ENCODE data around the gene COL6A3.

Gene COL6A3

GRCh38 chr2:237297421-237298150, 116.4 kb downstream of the COL6A3 start:
- DNase-seq = no peak

DNA sequence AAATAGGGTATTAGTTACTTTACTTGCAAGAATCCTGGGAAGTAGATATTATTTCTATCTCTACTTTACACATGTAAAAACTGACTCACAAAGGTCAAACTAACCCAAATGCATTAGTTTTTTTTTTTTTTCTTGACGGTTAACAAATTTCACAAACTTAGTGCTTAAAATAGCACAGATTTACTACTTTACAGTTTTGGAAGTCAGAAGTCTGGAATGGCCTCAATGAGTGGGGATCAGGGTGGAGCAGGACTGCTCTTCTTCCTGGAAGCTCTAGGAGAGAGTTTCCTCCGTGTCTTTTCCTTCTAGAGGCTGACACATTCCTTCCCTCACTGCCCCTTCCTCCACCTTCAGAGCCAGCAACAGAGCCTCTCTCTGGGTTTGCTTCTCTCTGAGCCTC, 117.2 kb downstream of the COL6A3 start:
- no peak for DNase-seq

- no peak for DNase-seq
Measured at GRCh38 chr2:237295889-237296480, 118.0 kb downstream of the COL6A3 start.

DNA sequence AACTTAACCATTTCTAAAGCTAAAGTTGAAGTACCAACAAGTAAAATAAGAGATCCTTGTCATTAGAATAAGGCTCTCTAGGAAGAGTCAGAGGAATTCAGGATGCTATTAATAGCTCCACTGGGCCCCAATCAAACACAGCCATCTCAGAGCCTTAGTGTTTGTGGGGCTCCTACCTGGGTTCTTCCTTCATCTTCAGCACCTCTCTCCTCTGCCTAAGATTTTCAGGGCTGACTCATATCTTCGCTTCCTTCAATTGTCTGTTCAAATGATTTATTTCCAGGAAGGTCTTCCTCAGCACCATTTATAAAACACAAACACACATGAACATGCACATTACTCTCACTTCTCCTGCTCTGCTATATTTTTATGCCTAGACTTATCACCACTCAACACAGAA, 119.5 kb downstream of the COL6A3 start:
- no peak for DNase-seq

DNA sequence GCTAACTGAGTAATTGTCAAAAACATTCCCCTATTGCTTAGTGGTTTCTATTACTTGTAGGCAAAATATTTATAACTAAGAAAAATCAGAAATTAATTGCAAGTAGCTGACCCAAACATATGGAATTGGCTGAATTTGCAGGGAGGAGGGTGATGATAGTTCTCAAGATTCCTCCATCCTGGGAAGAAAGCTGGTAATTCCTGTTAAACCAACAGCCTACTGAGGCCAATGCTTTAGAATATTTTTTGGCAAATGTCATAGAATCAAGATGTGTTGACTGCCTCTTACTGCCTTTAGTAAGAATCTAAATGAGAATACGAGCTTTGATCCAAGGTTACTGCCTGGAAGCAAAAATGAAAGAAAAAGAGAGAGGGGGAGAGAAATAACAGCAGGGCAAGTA, 120.0 kb downstream of the COL6A3 start:
- no peak for DNase-seq

DNA sequence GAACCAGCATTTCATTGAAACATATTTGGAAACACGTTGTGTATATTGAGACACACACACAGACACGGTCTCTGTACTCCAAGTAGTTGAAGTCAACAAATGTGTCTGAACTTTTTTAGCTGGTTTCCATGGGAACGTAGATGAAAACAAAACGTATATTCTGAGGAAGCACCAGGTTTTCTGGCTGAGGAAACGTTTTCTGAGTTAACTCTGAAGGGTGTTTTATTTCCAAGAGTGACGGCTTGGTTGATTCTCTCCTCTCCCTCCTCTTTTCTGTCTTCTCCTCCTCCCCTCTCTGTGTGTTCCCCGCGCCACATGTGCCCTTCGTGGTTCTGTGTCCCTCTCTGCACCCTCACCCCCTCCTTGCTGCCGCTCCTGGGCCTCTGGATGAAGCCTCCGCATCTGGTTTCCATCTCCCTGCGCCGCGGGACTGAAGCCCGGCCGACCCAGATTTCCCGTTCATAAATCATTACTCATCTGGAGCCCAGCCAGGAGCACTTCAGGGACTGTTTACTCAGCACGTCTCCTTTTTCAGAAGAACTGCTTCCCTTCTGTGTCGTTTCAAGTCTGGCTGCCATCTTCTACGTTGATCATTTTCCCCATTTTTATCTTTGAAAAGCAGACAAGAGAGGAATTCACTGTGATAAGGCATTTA, 122.7 kb downstream of the COL6A3 start:
- peak in 21 of 51 donors; percentile 8 to 75 (median 23) for DNase-seq

- DNase-seq = no peak
Measured at GRCh38 chr2:237290261-237290660, 123.7 kb downstream of the COL6A3 start.

GRCh38 chr2:237289139-237289538, 124.8 kb downstream of the COL6A3 start:
- DNase-seq = no peak

- DNase-seq = no peak
Measured at GRCh38 chr2:237287872-237288271, 126.1 kb downstream of the COL6A3 start.

DNA sequence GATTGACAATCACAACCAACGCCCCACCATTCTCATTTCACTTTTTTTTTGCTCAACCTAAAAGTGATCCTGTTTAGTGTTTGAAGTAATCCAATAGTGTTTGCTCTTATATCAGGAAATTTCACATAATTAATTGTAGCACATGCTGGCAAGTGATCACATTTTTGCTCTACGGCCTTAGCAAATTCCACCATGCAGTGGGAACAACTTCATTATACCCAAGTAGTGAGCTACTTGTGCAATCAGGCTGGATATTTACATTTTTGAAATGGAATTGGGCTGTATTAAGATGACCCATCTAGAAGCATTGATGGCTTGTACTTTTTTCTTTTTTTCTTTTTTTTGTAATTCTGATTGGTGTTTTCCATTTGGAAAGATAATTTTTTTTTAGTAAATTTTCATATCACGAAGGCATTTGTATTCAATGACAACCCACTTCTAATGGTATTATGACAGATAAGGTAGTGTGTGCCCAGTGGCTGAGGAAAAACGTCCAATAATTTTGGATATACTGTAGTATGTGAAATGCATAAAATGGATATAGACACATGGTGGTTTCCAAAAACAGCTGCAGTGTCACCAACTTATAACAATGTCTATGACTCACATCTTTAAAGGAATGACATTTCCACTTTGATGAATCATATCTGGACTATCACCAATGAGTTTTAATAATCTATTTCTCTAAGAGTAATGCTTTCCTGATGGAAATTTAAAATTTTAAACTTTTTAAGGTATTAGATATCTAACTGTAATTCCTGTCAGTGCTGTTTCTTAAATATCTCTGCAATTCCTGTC, 130.6 kb downstream of the COL6A3 start:
- DNase-seq = no peak

DNA sequence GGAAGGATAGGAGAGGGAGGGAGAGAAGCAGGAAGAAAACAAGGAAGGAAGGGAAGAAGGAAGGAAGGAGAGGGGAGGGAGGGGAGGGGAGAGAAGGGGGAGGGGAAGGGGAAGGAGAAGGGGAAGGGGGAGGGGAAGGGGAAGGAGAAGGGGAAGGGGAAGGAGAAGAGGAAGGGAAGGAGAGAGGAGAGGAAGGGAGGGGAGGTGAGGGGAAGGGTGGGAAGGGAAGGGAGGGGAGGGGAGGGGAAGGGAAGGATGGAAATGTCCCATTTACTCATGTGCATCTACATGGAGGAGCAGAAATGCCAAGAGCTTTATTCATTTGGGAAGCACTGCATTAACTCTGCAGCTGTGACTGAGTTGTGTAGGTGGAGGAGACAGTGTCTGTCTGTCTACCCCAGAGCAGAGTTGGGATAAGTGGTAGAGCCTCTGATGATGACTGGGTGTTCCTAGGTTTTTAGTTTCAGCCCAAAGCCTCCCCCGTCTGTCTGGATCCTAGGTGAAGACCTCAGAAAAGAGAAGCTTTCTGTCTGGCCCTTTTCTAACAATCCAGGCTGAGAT, 131.3 kb downstream of the COL6A3 start:
- no peak for DNase-seq

- DNase-seq = no peak
Measured at GRCh38 chr2:237281836-237282306, 132.1 kb downstream of the COL6A3 start.

GRCh38 chr2:237280939-237281338, 133.0 kb downstream of the COL6A3 start:
- DNase-seq = no peak

DNA sequence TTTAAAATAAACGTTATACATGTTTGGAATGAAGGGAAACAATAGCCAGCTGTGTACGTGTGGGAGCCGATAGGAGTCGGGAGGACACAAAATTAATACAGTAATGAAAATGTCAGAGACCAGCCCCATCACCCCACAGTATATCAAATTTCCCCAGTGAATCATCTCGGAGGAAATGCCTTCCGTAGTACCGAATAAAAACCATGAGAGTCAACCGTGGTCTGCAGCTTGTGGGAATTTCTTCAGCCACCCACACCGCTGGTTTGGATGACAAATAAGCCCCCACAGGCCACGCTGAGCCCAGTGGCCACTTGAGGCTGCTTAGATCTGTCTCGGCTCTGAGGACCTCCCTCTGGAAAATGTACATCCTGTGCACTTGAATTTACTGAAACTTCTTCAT, 133.7 kb downstream of the COL6A3 start:
- no peak for DNase-seq

DNA sequence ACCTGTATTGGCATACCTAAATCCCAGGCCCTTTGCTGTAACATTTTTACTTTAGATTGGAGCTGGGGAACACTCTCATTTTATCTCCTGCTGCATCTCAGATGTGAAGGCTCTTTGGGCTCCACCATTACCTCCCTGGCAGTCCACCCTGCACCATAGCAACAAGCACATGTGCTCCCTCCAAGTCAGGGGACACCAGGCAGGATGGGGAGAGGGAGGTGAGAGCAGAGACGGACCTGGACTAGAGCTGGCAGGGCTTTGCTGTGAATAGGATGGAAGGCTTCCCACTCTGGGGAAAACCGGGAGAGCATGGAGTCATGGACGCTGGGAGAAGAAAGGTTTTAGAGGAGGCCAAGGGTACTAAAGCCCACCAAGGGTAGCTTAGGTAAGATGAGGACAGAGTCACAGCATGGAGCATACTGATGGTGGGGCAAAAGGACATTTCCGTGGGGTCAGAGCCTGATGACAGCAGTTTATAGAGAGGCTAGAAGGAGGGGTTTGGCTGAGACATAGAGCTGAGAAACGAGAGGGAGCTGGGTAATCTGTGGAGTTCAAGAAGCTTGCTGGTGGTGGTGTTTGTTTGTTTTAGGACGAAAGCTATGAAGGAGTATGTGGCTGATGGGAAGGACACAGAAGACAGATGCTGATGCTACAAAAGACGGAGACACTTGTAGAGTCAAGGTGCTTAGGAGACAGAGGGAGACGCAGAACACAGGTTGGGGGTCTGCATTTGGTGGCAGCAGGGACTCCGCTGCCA, 134.8 kb downstream of the COL6A3 start:
- DNase-seq = no peak

- peak in 17 of 51 donors; percentile 2 to 35 (median 11) for DNase-seq
Measured at GRCh38 chr2:237278568-237278967, 135.4 kb downstream of the COL6A3 start.

GRCh38 chr2:237276716-237277490, 137.1 kb downstream of the COL6A3 start:
- DNase-seq = no peak

Data from hypothalamus (tissue), 51 donors.